OCI-LY3 (cell line): ENCODE measurements around the gene MYRF.

ENCODE experiments used
- H2AFZ ChIP-seq: fragments of 200-600, 300-600 bp; shearing (Covaris generic); 2 replicates; pipeline ENCODE4 v1.6.0; 2014; ENCODE audit warnings: antibody characterized with exemption, low read depth, low read length
- H3K27ac ChIP-seq: fragments of 200-600, 300-600 bp; sonication (generic); 2 replicates; pipeline ENCODE4 v1.5.1; 2014; ENCODE audit warnings: mild to moderate bottlenecking, low read length, moderate library complexity, mixed read lengths
- H3K27me3 ChIP-seq: fragments of 200-600, 300-600 bp; sonication (generic); 2 replicates; pipeline ENCODE4 v1.6.1; 2014; ENCODE audit warnings: low read depth, low read length, mixed read lengths
- H3K36me3 ChIP-seq: fragments of 200-600, 300-600 bp; sonication (generic); replicated peaks from 2 replicates; pipeline ENCODE3; 2014; ENCODE audit warnings: low read depth, low read length, mixed read lengths
- H3K4me1 ChIP-seq: fragments of 300-600, 200-600 bp; sonication (generic); 2 replicates; pipeline ENCODE4 v1.6.1; 2014; ENCODE audit warnings: low read length, mixed read lengths
- H3K4me2 ChIP-seq: fragments of 200-600, 300-600 bp; sonication (generic); 2 replicates; pipeline ENCODE4 v1.6.1; 2014; ENCODE audit warnings: low read length, mixed read lengths
- H3K4me3 ChIP-seq: fragments of 300-600, 200-600 bp; sonication (generic); 2 replicates; pipeline ENCODE4 v1.5.1; 2014; ENCODE audit warnings: antibody characterized with exemption, mild to moderate bottlenecking, low read length, moderate library complexity
- H3K79me2 ChIP-seq: fragments of 300-600, 200-600 bp; shearing (Covaris generic); 2 replicates; pipeline ENCODE4 v1.6.1; 2014; ENCODE audit warnings: mild to moderate bottlenecking, low read length, mixed read lengths
- H3K9ac ChIP-seq: fragments of 300-600, 200-600 bp; shearing (Covaris generic); 2 replicates; pipeline ENCODE4 v1.6.0; 2014; ENCODE audit warnings: mild to moderate bottlenecking, low read length, moderate library complexity
- H3K9me3 ChIP-seq: fragments of 200-600, 300-600 bp; shearing (Covaris generic); 2 replicates; pipeline ENCODE4 v1.6.1; 2014; ENCODE audit warnings: low read length, mixed read lengths; ENCODE audit not compliant: insufficient read depth
- H4K20me1 ChIP-seq: fragments of 200-600, 300-600 bp; sonication (generic); 2 replicates; pipeline ENCODE4 v1.6.1; 2016; ENCODE audit warnings: low read length, mixed read lengths; ENCODE audit not compliant: insufficient read depth
- EZH2phosphoT487 ChIP-seq: fragments of 200-600 bp; shearing (Covaris generic); IDR thresholded peaks from 2 replicates; pipeline ENCODE4 v1.6.1; 2018; ENCODE audit warnings: antibody characterized with exemption, mixed run types, low read depth
- TF ChIP-seq, protein P1 (sequence below): fragments of 200-600, 300-600 bp; sonication (generic); IDR thresholded peaks from 2 replicates; pipeline ENCODE4 v1.5.1; 2014; ENCODE audit warnings: antibody characterized with exemption, low read length, low read depth

MYRF gene

DNA sequence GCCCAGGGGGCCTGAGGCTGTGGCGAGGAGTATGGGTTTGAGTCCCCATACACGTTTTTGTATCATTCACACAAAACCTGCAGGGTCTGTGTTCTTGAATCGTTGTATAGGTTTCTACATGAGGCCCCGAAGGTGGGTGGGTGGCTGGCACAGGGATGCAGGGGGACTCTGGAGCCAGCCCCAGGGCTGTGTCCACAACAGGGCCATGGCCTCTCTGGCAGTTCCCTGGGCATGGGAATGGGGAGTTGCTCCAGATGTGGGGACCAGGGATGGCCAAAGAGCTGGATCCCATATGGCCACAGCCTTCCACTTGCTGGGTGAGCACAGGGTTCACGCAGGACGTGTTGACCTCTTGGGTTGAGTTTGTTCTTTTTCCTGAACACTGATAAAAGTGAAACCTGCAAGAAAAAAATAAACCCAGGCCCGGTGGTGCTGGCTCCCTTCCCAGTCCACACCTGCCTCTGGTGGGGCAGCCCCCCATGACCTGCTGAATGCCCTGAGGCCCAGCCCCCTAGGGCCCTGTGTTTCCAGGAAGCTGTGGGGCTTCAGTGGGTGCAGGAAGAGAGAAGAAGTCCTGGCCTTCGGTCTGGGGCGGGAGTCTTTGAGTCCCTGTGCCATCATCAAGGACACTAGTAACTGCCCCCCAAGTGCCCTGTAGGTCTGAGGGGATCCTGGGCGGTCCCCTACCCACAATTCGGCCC, 16.1 kb downstream of the MYRF start:
- Histone ChIP-seq H3K36me3 (no peaks in the 10 kb centered on the region), H2AFZ (no peak overlapping the region), H4K20me1 (no peaks in the 10 kb centered on the region), H3K27ac (no peak overlapping the region), H3K4me3 (no peak overlapping the region), H3K4me1 (no peaks in the 10 kb centered on the region; the same call in 1 of the 2 replicates), H3K9me3 (no peaks in the 10 kb centered on the region), H3K9ac (no peak overlapping the region), H3K79me2 (no peaks in the 10 kb centered on the region), H3K27me3 (no peaks in the 10 kb centered on the region), H3K4me2 (no peak overlapping the region)
- TF ChIP-seq, protein P1, sequence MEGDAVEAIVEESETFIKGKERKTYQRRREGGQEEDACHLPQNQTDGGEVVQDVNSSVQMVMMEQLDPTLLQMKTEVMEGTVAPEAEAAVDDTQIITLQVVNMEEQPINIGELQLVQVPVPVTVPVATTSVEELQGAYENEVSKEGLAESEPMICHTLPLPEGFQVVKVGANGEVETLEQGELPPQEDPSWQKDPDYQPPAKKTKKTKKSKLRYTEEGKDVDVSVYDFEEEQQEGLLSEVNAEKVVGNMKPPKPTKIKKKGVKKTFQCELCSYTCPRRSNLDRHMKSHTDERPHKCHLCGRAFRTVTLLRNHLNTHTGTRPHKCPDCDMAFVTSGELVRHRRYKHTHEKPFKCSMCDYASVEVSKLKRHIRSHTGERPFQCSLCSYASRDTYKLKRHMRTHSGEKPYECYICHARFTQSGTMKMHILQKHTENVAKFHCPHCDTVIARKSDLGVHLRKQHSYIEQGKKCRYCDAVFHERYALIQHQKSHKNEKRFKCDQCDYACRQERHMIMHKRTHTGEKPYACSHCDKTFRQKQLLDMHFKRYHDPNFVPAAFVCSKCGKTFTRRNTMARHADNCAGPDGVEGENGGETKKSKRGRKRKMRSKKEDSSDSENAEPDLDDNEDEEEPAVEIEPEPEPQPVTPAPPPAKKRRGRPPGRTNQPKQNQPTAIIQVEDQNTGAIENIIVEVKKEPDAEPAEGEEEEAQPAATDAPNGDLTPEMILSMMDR: no peak
- no peak for TF ChIP-seq EZH2phosphoT487

DNA sequence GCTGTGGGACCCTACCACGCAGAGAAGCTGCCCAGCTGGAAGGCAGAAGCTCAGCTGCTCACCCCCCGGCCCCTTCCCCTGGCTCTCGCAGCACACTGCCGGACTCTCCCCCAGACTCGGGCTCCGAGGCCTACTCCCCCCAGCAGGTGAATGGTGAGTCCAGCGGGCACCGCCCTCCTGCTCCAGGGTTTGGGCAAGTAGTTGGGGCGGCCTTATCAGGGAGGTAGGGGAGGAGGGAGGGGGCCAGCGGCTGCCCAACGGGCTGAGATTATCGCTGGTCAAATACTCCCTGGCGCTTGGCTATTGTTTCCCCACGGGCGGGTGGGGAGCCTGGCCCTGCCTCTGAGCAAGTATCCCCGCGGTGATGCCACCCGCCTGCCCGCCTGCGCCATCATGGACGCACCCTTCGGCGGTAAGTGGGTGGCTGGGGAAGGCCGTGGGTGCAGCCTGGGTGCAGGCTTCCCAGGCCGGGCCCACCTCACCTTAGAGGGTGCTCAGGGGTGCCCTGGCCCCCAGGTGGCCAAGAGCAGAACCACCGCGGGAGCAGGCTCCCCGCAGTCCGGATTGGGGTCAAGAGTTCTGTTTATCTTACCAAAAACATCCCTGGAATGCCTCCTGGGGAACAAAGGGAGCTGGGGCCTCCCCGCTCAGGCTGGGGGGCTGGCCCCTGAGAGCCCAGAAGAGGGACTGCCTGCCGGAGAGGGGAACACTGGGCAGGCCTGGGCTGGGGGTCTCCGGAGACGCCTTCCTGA, 16.9 kb downstream of the MYRF start:
- Histone ChIP-seq H3K4me3 (no peak overlapping the region), H3K4me1 (no peaks in the 10 kb centered on the region; the same call in 1 of the 2 replicates), H4K20me1 (no peaks in the 10 kb centered on the region), H3K9ac (no peak overlapping the region), H3K79me2 (no peaks in the 10 kb centered on the region), H2AFZ (no peak overlapping the region), H3K36me3 (no peaks in the 10 kb centered on the region), H3K27me3 (no peaks in the 10 kb centered on the region), H3K9me3 (no peaks in the 10 kb centered on the region), H3K4me2 (no peak overlapping the region), H3K27ac (no peak overlapping the region)
- TF ChIP-seq, protein P1: no peak
- no peak for TF ChIP-seq EZH2phosphoT487

DNA sequence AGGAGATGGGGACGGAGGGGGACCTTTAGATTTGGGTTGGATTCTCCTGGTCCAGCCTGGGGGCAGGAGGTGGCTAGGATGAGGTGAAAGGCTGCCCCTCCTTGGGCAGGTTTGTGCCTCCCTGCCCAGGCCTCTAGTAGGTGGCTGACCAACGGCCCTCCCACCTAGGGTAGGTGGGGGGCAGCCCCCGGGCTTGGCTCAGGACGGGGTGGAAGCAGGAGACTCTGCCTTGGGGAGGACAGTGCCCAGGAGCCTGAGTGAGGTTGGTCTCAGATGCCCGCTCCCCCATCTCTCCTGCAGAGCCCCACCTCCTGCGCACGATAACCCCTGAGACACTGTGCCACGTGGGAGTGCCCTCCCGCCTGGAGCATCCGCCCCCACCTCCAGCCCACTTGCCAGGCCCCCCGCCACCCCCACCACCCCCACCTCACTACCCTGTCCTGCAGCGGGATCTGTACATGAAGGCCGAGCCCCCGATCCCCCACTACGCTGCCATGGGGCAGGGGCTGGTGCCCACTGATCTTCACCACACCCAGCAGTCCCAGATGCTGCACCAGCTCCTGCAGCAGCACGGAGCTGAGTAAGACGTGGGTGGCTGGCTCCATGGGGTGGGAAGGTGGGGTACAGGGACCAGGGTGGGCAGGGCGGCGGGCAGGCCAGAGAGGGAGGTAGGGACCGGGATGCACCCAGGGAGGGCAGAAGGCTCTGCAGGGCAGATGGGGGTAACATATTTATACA, 17.7 kb downstream of the MYRF start:
- H3K9ac ChIP-seq: no peak overlapping the region
- H3K9me3 ChIP-seq: no peaks in the 10 kb centered on the region
- no peaks in the 10 kb centered on the region for H4K20me1 ChIP-seq
- H3K27ac ChIP-seq: no peak overlapping the region
- TF ChIP-seq EZH2phosphoT487: no peak
- TF ChIP-seq, protein P1: no peak
- no peak overlapping the region for H3K4me3 ChIP-seq
- no peak overlapping the region for H3K4me2 ChIP-seq
- H3K79me2 ChIP-seq: no peaks in the 10 kb centered on the region
- H2AFZ ChIP-seq: no peak overlapping the region
- H3K4me1 ChIP-seq: no peaks in the 10 kb centered on the region; the same call in 1 of the 2 replicates
- H3K27me3 ChIP-seq: no peaks in the 10 kb centered on the region
- no peaks in the 10 kb centered on the region for H3K36me3 ChIP-seq
